HG03432 (cell line): ENCODE data around the gene WWC1.
A peak's percentile ranks its signal among the peaks of the same experiment; 100 is the strongest.

Experiments used
- ATAC-seq: cut with Tn5 transposase; IDR thresholded peaks from one replicate; pipeline ENCODE4 v1.9.1; 2021; ENCODE audit warnings: mild to moderate bottlenecking, moderate library complexity; ENCODE audit not compliant: unreplicated experiment

The WWC1 gene

GRCh38 chr5:168472329-168472728 lies 180.9 kb downstream of the WWC1 start:
- ATAC-seq, result no peak

DNA sequence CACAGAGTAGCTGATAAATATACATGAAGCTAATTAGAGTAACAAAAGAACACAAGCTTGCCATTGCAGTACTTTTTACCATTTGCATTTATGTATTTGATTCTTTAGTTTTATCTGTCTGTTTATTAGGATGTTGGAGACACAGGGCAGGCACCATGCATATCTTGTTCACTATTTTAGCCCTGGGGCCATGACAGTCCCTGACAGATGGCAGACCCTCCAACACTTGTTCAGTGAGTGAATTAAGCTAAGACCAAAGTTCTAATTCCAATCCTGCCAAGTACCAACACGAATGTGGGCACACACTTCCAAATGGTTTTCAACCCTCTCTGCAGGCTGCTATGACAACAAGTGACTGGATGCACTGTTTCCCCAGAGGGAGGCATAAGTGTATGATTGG lies 182.9 kb downstream of the WWC1 start:
- ATAC-seq, result no peak

- no peak for ATAC-seq
Observed at GRCh38 chr5:168477060-168477459, 185.6 kb downstream of the WWC1 start.

DNA sequence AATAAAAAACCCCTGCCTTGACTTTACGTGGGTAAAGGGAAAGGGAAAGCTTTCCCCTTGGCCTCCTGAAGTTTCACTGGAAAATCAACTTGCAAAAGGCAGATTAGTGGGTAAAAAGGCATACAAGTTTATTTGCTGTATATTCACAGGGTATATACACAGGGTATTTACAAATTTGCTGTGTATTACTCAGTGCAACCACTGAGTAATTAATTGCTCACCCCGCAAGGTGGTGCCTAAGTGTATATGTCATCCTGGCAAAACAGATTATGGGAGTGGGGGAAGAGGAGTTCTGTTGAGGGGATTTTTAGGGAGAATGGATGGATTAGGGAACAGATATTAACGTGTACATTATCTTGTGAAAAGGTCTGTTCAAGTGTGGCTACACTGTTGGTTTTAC lies 187.7 kb downstream of the WWC1 start:
- no peak for ATAC-seq

DNA sequence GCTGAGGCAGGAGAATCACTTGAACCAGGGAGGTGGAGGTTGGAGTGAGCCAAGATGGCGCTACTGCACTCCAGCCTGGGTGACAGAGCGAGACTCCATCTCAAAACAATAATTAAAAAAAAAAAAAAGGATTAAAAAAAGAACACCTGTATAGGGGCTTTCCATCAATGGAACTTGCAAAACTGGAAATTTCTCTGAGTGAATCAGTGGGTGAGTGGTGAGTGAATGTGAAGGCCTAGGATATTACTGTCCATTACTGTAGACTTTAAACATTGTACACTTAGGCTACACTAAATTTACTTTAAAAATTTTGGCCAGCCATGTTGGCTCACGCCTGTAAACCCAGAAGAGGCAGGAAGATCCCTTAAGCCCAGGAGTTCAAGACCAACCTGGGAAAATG lies 189.2 kb downstream of the WWC1 start:
- ATAC-seq, result no peak

DNA sequence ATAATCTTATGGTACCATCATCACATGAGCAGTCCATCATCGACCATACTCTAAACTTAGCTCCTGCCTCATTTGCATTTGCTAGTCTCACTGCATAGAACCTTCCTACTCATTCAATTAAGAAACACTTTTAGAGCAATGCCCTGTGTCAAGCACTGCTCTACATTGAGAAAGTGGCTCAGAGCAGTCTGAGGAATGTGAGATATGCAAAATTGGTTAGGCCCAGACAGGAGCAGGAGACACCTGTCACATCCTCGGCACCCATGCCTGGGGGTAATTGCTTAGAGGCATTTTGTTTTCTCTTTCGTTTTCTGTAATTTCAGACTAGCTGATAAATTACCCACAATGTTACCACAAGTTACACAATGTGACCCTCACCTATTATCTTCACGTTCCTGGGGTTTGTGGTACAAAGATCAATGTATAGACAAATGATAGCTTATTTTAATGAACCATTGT lies 189.9 kb downstream of the WWC1 start:
- peak; percentile 90 for ATAC-seq

DNA sequence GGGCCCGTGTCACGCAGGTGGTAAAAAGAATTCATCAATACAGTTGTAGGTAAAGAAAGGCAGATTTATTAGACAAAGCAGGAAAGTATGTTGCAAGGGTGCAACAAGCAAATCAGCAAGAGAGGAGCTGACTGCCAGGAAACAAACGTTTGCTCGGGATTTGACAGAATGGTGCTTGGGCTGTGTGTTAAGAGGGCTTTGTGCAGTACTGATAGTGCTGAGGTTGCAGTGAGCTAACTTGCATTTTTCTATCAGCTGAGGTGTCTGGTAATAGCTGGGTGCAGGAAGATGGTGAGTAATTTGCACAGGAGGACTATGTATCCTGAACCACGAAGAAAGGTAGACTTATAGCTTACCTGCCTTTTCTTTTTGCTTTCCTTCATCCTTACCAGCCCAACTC lies 190.9 kb downstream of the WWC1 start:
- ATAC-seq, result no peak

DNA sequence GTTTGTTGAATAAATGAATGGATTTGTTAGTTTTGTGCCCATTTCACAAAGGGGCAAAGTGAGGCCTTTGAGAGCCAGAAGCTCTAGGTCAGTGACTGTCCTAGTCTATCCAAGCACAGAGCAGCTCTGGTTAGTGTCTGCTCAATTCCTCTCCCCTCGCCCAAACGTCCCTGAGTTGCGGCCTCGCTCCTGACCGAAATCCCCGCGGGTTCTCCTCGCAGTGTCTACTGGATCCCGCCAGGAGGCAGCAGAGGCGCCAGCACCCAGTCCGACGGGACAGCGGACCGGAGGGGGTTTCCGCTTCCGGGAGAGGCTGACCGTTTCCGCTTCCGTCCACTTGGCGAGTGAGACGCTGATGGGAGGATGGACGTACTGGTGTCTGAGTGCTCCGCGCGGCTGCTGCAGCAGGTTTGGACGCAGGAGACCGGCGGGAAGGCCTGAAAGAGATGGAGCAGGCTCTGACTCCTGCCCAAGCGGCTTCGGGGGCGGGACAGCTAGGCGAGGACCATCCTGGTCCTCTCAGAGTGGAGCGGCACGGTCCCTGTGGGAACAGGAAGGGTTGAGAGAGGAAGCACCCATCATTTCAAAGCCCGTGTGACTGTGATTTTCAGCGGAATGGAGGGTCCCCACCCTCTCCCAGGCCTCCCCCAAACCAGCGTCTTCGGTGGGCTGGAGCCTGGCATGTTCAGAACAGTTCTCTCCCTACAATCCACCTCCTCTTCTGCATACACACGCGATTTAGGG lies 194.9 kb downstream of the WWC1 start, which contains the start of gene RARS1:
Gene RARS1 (plus strand): TSS at position 336 of the 744 bp plus-strand sequence. CDS start 28 bp downstream, at position 364.
- peak; percentile 91 for ATAC-seq

DNA sequence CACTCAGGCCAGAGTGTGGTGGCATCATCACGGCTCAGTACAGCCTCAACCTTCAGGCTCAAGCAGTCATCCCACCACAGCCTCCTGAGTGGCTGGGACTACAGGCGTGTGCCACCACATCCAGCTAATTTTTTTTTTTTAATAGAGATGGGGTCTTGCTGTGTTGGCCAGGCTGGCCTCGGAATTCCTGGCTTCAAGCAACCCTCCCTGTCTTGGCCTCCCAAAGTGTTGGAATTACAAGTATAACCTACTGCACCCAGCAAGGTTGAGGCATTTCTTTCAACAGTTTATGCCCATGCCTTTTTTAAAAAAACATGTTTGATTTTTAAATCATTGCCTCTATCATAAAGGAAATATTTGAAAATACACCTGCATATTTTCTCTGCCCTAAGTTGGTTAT lies 197.6 kb downstream of the WWC1 start:
- no peak for ATAC-seq

DNA sequence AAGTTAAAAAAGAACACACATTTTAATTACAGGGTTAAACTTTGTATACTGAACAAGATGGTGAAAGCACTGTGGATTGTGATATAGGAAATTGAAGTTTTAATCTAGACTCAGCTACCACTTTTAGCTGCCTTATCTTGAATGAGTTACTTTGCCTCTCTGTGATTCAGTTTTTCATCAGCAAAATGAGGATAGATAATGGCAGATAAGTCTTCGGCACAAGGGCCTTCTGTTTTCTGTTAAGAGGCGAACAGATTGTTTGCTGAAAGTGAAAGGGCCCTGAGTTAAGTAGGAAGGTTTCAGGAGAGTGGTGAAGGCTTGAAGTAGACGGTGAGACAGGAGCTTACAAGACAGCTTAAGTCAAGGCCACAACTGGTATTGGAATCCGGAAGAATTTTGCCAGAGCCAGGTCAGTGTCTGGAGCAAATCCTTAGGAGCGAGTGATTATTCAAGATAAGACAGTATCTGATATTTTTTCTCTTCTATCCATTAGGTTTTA lies 202.7 kb downstream of the WWC1 start:
- no peak for ATAC-seq

GRCh38 chr5:168502563-168503237 lies 211.3 kb downstream of the WWC1 start:
- ATAC-seq, result no peak

- no peak for ATAC-seq
Observed at GRCh38 chr5:168513861-168514428, 222.5 kb downstream of the WWC1 start.
